Fibroblast of skin of right quadriceps (primary cell): ENCODE data around the gene FBLN1.
A peak's percentile ranks its signal among the peaks of the same experiment; 100 is the strongest.

Source experiments
- DNase-seq: peaks from one replicate; pipeline ENCODE4 v3.0.0-alpha.2; 2013

The FBLN1 gene

GRCh38 chr22:45504373-45505341, 2.0 kb downstream of the FBLN1 start:
- DNase-seq, result peak; percentile 84

DNA sequence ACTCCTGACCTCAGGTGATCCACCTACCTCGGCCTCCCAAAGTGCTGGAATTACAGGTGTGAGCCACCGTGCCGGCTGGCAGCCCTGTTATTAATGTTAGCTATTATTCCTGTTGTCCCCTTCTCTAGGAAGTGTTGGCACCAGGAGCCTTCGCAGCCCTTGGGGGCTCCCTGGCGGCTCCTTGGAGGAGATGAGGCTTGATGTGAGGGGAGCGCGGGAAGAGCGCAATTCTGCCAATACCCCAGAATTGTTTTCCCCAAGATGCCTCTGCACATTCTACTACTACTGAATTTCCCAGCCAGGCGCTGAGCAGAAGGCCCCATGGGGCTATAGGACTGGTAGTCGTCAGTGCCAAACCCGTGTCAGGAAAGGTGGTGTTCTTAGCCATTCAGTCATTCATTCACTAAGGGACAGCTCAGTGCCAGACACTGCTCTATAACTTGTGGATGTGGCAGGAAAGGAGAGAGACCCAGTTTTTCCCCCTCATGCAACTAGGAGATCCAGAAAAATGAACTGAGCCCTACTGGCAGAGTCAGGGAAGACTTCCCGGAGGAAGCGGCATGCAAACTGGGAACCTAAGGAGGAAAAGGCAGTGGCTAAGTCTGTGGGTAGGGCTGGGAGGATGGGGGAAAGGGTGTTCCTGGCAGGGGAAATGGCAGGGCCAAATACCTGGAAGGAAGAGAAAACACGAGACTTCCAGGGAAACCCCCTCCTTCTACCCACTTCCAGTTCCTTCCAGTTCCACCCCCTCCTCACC, 3.5 kb downstream of the FBLN1 start:
- no peak for DNase-seq

DNA sequence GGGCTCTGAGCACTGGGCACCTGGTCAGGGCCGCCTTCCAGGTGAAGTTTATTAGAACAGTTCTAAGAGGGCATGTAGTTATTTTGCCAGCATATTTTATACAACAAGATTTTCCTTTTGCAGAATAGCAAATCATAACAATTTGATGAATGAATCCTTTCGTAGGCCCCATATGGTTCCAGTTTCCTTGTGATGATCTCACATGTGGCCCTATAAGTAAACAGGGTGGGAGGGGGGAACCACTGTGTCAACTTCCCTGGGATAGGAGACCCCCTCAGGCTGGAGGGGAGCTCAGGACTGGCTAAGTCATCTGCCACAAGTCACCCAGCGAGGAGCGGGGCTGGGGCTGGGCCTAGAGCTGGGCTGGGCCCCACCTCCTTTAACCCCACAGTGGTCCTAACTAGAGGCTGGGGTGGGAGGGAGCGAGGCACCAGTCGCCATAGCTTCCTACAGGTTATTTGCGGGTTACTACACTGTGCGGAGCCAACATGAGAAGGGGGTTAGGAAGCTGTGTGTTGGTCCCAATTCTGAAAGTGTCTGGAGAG, 4.2 kb downstream of the FBLN1 start:
- DNase-seq, result no peak

DNA sequence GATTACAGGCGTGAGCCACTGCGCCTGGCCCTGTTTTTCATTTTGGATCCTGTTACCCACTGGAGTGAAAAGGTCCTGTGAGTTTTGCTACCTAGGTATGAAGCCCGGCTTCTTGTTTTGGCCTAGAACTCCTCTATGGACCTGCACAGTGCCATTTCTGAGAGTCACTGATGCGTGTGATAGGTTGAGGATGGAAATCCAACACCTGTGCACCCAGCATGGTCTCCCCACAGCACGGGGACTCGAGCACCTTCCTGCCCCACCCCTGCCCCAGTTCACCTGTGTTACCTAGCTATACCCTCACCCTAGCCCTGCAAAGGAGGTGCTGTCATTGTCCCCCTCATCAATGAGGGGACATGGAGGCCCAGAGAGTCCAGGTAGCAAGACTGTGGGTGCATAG, 5.1 kb downstream of the FBLN1 start:
- DNase-seq, result no peak

DNA sequence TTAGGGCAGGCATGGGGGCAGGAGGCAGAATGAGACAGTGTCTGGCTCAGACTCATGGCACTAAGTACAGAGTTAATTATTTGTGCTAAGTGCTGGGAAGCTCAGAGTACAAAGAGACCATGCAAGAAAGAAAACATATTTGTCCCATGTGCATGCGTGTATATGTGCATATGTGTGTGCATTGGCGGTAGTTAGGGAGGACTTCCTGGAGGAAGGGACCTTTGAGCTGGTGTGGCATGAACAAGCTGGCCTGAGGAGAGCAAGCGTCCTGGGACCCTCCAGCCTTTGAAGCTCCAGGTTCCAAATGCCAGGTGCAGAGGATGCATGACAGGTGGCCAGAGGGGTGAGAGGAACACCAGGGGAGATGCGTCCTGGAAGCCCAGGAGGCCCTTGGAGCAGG, 6.1 kb downstream of the FBLN1 start:
- DNase-seq, result no peak

GRCh38 chr22:45510376-45511232, 7.9 kb downstream of the FBLN1 start:
- peak; percentile 52 for DNase-seq

DNA sequence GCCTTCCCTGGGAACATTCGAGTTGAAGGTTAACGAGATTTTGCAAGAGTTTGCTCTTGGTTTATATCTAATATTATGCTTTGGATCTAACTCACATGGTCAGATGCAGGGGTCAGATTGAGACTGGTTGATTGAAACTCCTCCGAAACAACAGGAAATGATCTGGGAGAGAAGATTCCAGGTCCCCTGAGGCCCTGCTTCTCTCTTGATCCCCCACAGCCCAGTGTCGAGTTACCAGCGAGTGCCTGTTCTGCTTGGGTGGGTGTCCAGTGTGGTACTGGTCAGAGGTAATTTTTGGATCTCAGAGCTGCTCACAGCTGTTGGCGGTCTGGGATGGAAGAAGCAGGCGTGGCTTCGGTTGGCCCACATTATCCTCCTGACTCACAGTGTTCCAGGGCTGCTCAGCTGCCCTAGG, 9.2 kb downstream of the FBLN1 start:
- peak; percentile 85 for DNase-seq

- DNase-seq, result no peak
Observed at GRCh38 chr22:45512363-45512762, 9.7 kb downstream of the FBLN1 start.

DNA sequence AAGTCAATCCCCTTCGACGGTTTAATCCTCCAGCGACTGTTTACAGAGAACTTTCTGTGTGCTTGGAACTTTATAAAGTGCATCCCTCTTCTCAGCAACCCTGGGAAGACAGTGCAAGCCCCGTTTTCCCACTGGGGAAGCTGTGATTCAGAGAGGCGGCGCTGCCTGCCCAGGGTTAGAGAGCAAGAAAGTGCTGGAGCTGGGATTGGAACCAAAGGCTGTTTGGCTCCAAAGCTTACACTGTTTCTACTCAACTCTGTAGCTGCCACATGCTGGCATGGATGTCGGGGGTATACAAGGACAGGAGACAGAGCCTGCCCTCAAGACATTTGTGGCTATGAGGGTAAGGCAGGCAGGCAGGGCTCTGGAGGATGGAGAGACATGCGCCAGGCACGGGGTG, 13.0 kb downstream of the FBLN1 start:
- DNase-seq, result no peak

- no peak for DNase-seq
Observed at GRCh38 chr22:45516163-45516562, 13.5 kb downstream of the FBLN1 start.

DNA sequence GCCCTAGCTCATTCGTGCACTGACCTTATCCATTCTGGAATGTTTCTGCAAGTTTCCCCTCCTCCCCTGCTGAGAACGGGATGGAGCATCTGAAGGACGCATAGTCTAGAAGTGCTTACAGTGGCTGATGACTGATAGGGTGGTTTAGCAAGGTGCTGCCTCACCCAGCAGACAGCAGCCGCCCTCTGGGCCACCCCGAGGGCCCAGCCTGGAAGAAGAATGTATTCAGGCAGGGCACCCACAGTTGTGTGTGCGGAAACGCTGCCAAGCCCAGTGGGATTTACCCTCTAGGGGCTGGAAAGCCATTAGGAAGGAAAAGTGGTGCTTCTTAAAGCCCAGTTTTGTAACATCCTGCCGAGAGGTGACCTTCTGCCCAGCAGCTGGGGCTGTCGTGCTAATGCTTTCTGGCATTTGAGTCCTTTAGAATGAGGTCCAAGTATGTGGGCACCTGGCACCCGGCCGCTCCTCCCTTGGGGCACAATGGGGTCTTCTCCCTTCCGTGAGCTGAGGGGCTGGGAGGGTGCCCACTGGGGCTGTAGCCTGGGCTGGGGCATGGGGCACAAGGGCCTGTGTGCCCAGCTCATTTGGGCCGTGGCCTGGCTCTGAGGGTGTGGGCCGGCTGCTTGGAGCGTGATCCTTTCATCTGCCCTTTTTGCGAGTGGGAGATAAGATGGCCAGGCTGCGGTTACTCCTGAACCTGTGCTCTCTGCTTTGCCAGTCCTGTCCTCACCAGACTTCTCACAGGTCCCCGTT, 14.4 kb downstream of the FBLN1 start:
- peak; percentile 43 for DNase-seq

- DNase-seq, result no peak
Observed at GRCh38 chr22:45518136-45518535, 15.5 kb downstream of the FBLN1 start.

DNA sequence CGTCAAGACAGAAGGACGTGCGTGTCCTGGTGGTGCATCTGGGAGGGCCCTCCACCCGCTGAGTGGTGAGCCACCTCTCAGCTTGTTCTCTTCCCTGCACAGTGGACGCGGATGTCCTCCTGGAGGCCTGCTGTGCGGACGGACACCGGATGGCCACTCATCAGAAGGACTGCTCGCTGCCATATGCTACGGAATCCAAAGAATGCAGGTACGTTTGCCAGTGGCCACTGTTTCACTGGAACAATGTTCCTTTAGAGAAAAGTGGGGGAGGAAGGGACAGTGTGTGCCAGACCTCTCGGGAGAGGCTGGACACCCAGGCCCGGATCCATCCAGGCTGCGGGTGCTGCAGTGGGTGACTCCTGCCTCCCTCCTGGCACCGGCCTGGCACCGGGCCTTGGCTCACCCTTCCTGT, 15.9 kb downstream of the FBLN1 start:
- no peak for DNase-seq

DNA sequence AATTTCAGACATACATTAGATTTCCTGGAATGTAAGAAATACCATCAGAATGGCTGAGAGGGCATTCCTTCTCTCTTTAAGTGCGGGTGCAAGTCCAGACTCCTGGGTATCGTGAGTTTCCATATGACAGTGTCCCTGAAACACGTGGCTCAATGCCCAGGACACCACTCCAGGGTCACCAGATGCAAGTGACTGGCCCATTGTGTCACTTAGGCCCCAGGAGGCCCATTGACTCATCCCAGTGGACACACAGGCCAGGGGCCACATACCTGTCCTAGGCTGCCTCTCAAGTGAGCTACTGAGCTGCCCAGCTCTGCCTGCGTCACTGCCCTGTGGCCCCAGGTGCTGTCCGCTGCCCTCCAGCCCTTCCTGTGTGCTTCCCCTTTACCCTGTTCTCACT, 18.5 kb downstream of the FBLN1 start:
- DNase-seq, result no peak

DNA sequence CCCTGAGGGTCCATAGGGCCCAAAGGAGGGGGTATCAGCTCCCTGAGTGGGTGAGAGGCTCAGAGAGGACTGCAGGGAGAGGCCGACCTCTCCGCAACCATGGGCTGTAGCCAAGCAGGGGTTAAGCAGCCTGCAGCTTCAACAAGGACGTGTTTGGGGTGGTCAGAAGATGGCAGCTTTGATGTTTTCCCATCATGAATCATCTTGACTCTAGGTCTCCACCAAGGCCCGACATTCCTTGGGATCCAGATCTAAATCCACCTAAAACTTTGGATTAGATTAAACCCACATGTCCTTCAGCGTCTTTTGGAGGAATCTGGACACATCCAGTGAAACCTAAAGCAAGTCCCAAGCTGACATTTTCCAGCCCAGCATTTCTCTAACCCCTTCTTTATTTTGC, 19.8 kb downstream of the FBLN1 start:
- DNase-seq, result no peak

- DNase-seq, result no peak
Observed at GRCh38 chr22:45524157-45524556, 21.5 kb downstream of the FBLN1 start.

GRCh38 chr22:45524966-45525365, 22.3 kb downstream of the FBLN1 start:
- DNase-seq, result no peak

DNA sequence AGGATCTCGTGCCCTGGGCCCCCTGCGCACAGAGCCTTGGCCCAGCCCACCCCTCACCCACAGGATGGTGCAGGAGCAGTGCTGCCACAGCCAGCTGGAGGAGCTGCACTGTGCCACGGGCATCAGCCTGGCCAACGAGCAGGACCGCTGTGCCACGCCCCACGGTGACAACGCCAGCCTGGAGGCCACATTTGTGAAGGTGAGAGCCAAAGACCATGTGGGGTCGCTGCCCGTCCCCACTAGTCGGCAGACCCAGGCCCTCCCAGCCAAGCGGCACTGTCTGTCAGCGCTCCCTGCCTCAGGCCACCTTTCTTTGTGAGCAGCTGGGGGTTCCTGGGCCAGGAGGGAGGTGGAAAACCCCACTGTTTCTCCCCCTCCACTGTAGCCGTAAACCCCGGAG, 22.8 kb downstream of the FBLN1 start:
- no peak for DNase-seq

DNA sequence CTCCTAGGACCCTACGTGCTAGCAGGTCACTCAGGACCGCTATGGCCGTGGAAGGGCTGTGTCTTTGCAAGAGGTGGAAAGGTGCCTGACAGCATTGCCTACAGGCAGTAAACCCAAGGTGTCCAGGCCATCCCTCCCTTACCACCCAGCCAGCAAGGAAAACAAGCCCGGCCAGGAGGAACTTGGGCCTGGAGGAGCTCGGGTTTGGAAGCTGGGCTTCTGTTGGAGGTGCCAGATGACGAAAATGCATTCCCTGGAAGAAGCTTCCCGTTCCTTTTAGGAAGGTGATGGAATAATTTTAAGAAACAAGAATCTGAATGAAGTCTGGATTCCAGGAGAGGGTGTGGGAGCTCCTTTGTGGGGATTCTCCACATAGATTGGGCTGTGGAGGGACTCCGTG, 23.6 kb downstream of the FBLN1 start:
- DNase-seq, result no peak

GRCh38 chr22:45526768-45527360, 24.2 kb downstream of the FBLN1 start:
- peak; percentile 50 for DNase-seq

GRCh38 chr22:45527456-45527855, 24.8 kb downstream of the FBLN1 start:
- no peak for DNase-seq

DNA sequence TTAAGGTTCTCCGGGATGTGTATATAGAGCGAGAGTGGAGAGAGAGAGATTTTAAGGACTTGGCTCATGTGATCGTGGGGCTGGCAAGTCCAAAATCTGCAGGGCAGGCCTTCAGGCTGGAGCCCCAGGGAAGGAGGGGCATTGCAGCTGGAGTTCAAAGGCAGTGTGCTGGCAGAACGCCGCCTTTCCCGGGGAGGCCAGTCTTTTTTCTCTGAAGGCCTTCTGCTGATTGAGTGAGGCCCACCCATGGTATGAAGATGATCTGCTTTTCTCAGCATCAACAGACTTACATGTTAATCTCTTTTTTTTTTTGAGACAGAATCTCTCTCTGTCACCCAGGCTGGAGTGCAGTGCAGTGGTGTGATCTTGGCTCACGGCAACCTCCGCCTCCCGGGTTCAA, 25.4 kb downstream of the FBLN1 start:
- DNase-seq, result no peak
